NCI-H187 (cell line): ENCODE measurements around the gene ZDHHC23.

Experiments
- DNase-seq, 2 experiments: peaks; one replicate each; lab custom pipeline; 2025; lab: John Stamatoyannopoulos, UW

ZDHHC23 gene, protein sequence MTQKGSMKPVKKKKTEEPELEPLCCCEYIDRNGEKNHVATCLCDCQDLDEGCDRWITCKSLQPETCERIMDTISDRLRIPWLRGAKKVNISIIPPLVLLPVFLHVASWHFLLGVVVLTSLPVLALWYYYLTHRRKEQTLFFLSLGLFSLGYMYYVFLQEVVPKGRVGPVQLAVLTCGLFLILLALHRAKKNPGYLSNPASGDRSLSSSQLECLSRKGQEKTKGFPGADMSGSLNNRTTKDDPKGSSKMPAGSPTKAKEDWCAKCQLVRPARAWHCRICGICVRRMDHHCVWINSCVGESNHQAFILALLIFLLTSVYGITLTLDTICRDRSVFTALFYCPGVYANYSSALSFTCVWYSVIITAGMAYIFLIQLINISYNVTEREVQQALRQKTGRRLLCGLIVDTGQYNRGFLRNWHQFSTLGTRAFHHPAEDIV

DNA sequence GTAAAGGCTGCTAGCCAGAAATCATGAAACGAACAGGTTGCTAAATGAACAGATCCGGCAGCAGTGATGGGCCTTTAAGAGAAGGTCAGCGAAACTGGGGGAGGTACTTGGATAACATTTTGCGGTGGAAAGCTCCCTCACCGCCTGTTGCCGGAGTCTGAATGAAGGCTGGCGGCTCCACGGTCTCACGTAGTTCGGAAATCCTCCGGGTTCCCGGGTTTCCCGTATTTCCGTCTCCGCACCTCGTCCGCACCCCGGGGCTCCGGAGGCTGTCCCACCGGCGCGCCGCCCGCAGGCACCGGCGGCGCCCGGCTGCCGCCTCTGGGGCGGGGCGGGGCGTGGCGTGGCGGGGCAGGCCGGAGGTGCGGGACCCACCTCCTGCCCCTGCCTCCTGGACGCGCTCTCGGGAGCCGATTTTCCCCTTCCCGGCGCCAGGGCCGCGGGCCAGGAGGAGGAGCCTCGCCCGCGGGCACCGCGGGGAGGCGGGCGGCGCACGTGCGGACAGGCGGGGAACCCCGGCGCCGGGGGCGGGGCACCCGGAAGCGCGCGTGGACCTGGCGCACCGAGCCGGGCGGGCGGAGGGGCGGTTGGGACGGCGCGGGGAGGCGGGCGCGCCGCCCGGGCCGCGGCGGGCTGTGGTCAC lies at the start of gene ZDHHC23:
TSS of gene ZDHHC23 (plus strand) at position 642 of the 643 bp plus-strand sequence. CDS start 790 bp downstream, outside the sequence.
- peak; percentile 19 to 58 for DNase-seq

DNA sequence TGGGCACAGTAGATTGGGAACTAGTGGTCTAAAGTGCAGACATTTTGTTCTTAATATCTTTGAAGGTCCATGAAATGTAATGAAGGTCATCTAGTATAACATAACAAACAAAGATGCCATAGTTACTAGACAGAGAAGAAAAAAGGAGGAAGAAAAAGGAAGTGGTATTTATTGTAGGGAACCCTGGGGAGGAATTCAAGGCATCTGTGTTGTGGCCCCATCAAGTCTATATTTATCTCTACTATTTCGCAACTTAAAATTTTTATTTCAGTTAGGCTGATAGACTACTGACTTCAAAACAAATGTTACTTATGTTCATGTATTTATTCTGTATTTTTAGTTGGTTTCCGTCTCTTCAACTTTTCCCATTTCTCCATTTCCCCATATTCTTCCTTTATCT lies 48.9 kb upstream of the ZDHHC23 start:
- no peak for DNase-seq

DNA sequence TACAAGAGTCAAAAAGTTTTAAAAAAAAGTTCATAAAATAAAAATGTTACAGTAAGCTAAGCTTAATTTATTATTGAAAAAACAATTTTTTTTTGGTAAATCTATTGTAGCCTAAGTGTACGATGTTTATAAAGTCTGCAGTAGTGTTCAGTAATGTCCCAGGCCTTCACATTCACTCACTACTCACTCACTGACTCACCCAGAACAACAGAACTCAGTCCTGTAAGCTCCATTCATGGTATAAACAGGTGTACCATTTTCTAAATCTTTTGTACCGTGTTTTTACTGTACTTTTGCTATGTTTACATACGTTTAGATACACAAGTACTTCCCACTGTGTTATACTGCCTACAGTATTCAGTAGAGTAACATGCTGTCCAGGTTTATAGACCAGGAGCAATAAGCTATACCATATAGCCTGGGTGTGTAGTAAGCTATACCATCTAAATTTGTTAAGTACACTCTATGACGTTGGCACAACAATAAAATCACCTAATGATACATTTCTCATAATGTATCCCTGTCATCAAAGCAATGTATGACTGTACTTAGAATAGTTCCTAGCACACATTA lies 41.2 kb upstream of the ZDHHC23 start:
- DNase-seq, result no peak

DNA sequence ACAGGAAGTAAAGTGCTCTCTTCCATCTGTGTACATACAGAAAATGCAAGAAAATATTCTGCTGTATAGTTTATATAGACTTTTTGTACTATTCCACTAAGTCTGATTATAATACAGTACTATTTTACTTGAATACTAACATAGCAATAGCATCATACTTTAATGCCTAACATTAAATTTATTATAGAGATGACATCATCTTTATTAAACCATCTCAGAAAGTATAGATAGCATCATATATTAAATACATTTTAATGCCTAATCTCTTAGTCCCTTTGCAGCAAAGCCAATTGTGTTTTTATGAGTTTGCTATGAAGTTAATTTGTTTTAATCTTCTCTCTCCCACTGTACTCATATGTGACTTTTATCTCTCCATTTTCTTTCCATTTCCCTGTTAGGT lies 39.7 kb upstream of the ZDHHC23 start:
- DNase-seq, result no peak

DNA sequence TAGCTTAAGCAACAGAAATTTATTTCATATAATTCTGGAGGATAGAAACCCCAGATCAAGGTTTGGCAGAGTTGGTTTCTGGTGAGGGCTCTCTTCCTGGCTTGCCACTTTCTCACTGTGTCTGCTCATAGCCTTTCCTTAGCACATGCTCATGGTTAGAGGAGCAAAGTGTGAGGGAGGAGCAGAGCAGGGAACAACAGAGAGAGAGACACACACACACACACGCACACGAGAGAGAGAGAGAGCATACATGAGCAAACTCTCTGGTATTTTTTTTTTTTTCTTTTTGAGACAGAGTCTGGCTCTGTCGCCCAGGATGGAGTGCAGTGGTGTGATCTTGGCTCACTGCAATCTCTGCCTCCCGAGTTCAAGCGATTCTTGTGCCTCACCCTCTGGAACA lies 36.8 kb upstream of the ZDHHC23 start:
- no peak for DNase-seq

DNA sequence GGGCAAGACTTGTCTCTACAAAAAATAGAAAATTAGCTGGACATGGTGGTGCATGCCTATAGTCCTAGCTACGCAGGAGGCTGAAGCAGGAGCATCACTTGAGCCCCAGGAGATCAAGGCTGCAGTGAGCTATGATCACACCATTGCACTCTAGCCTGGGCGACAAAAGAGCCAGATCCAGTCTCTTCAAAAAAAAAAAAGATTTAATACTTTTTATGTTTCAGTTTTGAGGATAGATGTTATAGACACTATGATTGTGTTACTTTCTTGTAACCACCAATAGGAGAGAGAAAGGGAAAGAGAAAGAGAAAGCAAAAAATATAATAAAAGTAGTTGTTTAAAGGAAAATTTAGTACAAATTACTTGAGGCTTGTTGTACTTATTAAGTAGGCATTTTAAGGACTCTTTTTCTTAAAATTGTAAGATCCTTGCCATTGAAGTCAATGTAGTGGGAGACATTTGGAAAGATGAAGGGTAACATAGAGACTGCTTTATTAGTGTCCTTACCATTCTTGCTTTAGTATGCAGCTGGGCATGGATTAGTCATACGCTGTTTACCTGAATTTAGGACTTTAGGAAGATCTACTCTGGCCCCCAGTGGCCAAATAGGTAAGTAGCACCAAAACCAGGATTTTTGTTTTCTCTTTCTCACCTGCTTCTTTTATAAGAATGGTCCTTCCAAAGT lies 35.1 kb upstream of the ZDHHC23 start:
- DNase-seq, result no peak

DNA sequence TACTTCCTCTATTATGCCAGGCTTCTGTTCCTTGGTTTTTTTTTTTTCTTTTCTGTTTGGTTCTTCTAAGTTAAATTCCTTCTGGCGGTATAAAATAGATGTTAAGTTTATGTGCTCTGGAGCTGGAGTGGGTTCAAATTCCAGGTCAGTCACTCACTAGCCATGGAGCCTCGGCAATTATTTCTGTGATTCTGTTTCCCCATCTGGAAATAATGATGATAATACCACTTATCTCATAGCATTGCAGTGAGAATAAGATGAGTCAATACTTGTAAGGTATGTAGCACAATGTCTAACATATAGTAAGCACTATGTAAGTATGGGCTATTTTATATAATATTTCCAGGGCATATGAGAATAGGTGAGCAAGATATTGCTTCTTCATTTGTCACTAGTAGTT lies 33.2 kb upstream of the ZDHHC23 start:
- DNase-seq, result no peak

DNA sequence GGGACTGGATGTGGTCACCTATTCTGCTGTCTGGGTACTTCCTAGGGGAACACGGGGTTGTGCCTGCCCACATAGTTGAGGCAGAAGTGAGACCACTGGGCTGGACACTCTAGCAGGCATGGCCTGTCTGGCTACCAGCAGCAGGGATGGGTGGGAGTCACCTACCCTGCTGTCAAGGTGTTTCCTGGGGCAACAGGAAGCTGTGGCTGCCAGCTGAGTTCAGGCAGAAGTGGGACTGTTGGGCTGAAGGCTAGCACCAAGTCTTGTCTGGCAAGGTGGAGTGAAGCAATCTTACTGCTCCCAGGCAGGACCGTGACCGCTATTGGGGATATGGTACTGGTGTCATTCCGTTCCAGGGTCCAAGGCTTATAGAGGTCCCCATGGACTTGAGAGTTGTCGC lies 20.3 kb upstream of the ZDHHC23 start:
- no peak for DNase-seq

DNA sequence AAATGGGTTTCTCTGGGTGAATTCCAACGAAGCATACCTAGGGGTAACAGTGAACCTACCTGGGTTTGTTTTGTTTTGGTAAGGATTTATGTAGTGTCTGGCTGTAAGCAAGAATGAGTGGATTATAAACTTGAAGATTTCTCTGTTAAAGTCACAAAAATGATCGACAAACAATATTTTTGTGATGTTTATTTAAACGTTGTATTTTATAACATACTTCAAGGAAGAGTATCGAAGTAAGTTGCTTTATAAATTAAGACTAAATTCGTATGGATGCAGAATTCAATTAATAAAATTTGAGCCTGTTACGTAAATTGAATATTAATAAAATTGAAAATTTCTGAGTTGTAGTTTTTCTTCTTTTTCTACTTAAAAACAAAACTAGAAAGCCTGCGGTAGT lies 982 bp upstream of the ZDHHC23 start:
- DNase-seq, result no peak

DNA sequence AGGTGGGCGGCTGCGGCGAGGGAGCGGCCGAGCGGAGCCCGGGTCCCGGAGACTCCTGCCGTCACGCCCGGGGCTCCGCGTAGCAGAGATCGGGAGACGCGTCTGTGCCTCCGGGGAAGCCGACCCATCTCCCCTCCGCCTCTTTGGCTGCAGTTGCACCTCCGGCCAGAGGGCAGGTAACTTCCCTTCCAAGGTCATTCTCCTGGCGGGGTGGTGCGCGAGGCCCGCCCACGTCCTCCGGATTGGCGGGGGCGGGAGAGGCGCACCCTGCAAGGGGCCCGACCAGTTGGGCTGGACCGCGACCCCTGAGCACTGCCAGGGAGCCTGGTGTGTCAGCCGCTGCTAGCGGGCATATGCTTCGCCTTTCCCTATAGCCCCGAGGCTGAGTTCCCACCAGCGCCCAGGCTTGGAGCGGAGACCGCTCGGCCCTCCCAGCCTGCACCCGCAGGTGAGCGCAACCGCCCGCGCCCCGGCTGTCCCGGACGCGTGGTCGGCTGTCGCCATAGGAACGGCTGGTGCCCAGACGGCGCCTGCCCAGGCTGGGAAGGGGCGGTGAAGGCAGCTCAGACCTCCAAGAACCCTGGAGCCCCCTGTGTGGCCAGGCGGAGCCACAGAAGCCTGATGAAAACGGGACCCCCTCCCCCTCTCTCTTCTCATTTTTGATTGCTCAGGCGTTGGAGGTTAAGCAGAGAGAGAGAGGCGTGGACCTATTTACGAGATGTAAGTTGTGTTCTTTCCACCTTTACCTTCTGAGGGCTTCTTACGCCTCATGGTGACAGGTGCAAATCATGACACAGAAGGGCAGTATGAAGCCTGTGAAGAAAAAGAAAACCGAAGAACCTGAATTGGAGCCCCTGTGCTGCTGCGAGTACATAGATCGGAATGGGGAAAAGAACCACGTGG lies 453 bp downstream of the ZDHHC23 start:
- DNase-seq, result no peak

DNA sequence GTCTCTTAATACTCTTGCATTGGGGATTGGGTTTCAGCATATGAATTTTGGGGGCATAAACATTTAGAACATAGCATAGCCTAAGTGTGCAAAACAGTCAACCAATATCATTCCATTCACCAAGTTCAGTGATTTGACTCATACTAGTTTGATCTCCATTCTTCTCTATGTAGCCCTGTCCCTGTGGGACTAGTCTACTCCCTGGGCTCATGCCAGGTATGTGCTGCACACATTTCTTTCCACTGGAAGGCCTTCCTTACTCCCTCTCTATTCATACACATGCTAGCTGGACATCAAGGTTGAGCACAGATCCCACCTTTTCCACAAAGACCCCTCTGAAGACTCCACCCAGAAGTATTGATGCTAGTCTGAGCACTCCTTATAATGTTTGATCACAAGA lies 5.1 kb downstream of the ZDHHC23 start:
- no peak for DNase-seq

DNA sequence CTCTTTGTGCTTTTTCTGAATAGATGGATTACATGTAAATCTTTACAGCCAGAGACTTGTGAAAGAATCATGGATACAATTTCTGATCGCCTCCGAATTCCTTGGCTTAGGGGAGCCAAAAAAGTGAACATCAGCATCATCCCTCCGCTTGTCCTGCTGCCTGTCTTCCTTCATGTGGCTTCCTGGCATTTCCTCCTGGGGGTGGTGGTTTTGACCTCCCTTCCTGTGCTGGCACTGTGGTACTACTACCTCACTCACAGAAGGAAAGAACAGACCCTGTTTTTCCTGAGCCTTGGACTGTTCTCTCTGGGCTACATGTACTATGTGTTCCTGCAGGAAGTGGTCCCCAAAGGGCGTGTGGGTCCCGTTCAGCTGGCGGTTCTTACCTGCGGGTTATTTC lies 5.9 kb downstream of the ZDHHC23 start:
- no peak for DNase-seq

DNA sequence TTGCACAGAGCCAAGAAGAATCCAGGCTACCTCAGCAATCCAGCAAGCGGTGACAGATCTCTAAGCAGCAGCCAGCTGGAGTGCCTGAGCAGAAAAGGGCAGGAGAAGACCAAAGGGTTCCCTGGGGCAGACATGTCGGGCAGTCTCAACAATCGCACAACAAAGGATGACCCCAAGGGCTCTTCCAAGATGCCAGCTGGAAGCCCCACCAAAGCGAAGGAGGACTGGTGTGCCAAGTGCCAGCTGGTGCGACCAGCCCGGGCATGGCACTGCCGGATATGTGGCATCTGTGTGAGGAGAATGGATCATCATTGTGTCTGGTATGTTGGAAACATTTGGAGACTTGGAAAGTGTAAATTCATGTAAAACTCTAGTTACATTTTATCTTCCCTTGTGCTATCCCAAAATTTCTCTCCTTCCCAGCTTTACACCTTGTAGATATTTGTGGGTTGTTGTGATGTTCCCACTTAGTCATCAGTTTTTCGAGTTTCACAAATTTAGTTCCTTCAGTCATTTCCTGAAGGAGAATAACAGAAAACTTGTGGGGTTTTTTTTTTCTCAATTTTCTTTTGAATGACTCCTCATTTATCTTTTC lies 6.4 kb downstream of the ZDHHC23 start:
- DNase-seq, result no peak

DNA sequence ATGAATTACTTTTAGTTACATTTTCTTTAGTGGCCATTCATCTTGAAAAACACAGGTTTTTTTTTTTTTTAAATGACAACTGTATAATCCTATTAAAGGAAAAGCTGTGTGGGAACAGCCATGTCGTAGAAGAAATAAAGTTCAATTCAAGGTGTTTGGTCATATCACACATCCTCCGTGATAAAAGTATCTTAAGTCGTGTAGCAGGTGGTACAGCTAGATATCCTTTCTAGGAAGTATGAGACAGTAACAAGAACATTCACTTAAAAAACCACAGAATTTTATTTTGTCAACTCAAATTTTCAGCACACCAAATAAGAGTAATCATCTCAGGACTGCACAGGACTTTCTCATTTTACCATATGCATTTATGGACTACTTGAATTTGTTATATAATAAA lies 16.1 kb downstream of the ZDHHC23 start:
- DNase-seq, result no peak

DNA sequence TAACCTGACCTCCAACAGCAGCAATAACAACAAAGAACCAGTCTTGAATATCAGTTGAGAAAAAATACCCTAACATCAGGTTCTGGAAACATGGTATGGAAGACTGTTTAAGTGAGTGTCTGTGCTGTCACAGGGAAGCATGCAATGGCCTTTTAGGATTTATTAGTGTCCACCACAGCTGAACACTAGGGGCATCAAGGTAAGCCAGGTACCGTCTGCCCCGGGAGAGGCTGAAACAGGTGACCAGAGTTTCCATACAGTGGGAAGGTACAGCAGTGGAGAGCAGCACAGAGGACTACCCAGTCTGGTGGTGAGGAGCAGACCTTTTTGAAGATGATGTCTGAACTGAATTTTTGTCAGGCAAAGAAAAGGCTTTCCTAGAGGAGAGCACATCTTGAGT lies 18.4 kb downstream of the ZDHHC23 start:
- DNase-seq, result no peak

DNA sequence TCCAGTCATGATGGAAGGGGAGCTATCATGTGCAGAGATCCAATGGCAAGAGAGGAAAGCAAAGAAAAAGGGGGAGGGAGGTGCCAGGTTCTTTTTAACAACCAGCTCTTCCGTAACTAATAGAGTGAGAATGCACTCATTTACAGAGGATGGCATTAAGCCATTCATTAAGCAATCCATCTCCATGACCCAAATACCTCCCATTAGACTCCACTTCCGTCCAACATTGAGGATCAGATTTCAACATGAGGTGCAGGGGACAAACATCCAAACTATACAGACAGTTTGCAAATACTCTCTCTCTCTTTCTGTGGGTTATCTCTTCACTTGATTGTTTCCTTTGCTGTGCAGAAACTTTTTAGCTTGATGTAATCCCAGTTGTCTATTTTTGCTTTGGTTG lies 21.2 kb downstream of the ZDHHC23 start:
- no peak for DNase-seq

DNA sequence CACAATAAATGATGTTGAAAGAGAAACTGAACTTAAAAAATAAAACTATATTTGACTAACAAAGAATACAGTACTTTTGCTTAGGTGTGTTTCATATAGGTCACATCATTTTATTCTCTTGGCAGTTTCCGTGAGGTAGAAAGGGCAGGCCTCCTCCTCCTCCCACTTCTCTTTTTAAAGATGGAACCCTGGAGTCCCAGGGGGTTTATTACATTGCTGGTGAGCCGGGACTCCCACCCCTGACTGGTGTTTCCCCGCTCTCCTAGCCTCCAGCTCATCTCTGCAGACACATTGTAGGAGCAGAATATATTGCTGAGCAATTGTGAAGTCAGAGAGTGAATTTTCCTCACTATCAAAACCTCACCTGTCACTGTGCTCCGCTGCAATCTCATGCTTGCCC lies 30.0 kb downstream of the ZDHHC23 start:
- DNase-seq, result no peak

DNA sequence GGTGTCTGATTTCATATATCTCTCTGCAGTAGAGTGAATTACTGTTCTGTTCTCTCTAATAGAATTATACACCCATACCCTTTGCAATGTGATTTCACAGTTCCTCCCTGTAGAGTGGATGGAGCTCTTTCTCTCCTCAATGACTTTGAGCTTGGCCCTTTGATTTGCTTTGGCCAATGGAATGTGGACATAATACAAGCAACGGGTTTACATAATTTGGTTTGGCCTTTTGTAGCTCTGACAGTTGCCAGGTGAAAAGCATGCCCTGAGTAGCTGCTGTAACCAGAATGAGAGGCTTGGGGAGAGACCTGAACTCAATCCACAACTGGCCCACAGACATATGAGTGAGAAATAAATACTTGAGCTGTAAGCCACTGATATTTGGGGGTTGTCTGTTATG lies 32.1 kb downstream of the ZDHHC23 start:
- DNase-seq, result no peak

DNA sequence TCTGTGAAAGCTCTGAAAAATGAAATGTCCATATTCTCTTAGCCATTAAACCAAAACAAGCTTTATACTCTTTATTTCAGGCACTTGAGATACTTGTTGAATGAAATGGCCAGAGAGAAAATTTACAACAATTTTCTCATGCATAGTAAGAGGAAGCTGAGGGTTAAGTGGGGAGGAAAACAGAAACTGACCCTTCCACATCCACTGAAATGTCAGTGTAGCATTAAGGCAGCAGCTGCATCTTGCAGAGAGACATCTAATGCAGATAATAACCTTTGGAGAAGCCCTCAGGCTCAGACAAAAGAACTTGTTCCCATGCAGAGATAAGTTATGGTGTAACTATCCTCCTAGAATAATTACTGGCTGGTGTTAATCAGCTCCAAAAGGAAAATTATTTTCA lies 34.0 kb downstream of the ZDHHC23 start:
- no peak for DNase-seq

DNA sequence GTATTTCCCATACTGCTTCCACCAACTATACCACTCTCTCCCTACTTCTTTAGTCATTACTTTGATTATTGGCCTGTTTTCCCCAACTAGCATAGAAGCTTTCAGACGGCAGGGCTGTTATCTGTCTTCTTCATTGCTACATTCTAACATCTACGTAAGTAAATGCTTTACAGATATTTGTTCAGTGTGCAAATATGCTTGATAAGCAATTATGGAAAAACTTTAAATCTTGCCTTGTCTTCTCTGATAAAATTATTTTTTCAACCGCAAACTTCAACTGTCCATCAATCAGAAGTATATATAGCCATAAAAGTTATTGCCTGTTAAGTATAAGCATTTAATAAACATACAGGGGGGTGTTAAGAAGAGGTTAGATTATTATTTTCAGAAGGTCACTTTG lies 35.7 kb downstream of the ZDHHC23 start:
- DNase-seq, result no peak

DNA sequence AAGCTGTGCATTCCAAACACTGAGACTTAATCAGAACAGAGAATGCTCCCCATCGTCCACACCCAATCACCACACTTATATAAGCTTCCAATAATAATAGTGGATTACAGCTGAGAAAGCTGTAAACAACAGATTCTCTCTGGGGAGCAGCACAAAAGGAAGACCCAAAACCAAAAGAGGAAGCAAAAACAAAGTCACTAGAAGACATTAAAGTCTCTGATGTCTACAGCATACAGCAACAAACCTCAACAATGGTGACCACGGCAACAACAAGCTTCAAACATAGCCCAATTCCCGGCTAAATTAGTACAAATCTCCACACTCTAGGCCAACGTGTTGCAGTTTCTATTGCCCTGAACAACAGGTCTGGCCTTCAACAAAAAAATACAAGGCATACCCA lies 37.7 kb downstream of the ZDHHC23 start:
- DNase-seq, result no peak
